Middle frontal gyrus (tissue), 1 donor: ENCODE results near the gene WEE1.
A peak's percentile ranks its signal among the peaks of the same experiment; 100 is the strongest.
"Not testable (repeated sequence)": the region's sequence is repeated elsewhere in the genome, so short reads cannot be mapped to it uniquely, and the experiment has no call there.

Source experiments
- DNase-seq: peaks from one replicate; pipeline ENCODE4 v3.0.0-alpha.2; 2015; ENCODE audit warnings: low spot score; ENCODE audit errors: extremely low spot score

WEE1 gene

GRCh38 chr11:9573052-9573774 lies at the start of gene WEE1:
Gene WEE1 (plus strand): TSS chr11:9573670. CDS start chr11:9573934, 264 bp downstream.
- DNase-seq, result peak; percentile 83

DNA sequence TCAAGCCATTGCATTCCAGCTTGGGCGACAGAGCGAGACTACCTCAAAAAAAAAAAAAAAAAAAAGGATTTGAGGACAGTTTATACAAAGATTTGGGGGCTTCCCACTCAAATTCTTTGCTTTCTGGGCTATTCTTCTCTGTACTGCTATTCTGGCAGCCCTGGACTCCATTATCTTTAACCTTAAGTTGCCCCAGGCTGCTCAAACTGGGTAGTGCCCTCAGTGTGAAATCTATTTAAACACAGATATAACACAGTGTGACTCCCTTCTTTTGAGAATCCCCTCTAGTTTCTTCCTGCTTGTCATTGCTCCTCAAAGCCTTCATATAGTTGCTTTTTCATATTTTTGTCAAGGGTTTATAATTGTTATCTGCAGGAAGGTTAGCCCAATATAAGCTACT lies 49.5 kb upstream of the WEE1 start:
- no peak for DNase-seq

- no peak for DNase-seq
Observed at GRCh38 chr11:9525116-9525515, 48.4 kb upstream of the WEE1 start.

DNA sequence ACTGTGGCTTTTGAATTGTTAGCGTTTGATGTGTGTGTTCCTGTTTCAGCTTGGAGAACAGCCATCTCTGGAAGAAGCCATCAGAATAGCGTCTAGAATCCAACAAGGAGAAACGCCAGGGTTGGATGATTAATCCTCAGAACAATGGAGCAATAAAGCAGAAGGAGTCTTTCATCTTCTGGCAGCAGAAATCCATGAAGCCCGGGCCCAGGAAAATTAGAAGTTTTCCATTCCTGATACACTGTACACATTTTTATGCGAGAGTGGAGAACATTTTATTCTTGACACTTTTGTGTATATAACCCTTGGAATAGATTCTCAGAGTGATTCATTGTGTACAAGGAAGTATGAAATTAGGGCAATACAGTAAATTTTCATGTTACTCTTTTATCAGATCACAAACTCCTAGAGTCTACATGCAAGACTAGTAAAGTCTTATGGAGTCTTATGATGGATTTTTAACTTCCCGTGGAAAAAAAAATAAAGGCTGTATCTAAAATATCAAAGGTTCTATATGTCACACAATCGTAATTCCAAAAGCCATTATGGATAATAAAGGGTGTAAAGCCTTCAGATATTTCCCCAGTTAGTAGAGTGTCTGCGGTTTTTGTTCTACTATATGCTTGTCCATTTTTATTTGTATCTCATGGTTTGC lies 45.9 kb upstream of the WEE1 start:
- no peak for DNase-seq

GRCh38 chr11:9528136-9528501 lies 45.4 kb upstream of the WEE1 start:
- DNase-seq, result no peak

- no peak for DNase-seq
Observed at GRCh38 chr11:9528573-9529333, 44.7 kb upstream of the WEE1 start.

DNA sequence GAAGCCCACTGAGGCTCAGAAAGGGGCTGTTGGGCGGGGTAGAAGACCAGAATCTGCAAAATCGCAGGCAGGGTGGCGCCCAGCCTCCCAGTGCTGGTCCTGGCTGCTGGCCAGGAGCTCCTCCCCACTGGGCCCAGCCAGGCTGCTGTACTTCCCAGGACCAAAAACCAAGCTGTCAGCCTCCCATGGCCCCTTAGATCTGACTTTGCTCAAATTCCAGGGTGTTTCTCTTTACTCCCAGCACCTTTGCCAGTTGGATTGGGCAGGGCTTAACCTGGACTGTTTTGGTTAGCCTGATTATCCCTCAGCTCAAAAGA lies 44.2 kb upstream of the WEE1 start:
- DNase-seq, result no peak

DNA sequence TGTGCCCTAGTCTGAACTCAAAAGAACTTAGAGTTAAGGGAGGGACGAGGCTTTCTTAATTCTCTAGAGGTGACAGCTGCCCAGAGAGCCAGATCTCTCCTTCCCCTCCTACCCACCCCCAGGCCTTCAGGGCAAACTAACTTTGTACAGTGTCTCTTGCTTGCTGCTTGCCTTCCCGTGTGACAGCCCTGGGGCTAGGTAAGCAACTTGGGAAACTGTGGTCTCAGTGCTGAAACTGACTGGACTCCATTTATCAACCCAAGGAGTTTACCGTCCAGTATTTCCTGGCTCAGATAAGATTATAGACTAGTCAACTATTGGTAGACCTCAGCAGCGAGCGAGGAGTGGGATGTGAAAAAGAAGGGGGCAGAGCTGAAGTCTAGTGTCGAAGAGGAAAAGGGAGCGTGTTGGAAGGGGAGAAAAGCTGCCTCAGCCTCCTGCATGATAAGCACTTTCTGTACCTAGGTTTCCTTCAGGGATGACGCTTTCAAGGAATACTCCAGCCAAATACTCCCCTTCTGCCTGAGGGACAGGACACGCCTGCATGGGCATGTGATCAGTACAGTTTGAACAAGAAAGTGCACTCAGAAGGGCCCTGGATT lies 43.3 kb upstream of the WEE1 start:
- no peak for DNase-seq

GRCh38 chr11:9530901-9531625 lies 42.4 kb upstream of the WEE1 start:
- no peak for DNase-seq

GRCh38 chr11:9533058-9533457 lies 40.4 kb upstream of the WEE1 start:
- DNase-seq, result no peak

GRCh38 chr11:9533736-9534473 lies 39.6 kb upstream of the WEE1 start:
- DNase-seq, result no peak

DNA sequence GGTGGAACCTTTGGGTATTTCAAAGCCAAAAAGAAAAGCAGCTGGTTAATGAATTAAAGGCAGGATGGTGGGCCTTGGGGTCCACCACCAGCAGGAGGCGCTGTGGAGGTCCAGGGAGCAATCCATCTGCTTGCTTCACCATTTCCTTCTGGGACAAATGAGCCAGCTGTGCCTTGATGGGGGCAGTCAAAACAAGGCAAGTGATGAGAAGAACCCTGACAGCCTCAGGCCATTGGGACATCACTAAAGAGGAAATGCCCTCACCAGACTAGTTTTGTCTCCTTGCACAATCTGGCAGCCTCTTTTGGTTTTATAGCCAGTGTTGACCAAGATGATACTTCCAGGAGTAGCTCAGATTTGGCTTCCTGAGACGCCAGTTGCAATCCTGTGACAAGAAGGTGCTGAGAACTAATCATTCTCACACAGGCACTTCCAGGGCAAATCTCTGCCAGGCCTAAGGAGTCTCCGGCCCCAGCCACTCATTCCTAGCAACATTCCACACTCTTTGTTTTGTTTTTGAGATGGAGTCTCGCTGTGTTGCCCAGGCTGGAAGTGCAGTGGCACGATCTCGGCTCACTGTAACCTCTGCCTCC lies 38.2 kb upstream of the WEE1 start:
- no peak for DNase-seq

GRCh38 chr11:9538548-9538947 lies 34.9 kb upstream of the WEE1 start:
- DNase-seq, result no peak

DNA sequence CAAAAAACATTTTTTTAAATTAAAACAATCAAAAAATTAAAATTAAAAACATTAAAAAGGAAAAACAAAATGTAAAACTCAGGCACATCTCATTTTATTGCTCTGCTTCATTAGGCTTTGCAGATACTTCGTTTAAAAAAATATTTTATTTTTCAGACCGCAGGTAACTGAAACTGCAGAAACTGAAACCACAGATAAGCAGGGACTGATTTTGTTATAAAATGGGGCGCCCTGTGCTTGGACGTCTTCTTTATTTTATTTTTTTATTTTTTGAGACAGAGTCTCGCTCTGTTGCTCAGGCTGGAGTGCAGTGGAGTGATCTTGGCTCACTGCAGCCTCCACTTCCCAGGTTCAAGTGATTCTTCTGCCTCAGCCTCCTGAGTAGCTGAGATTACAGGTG lies 24.3 kb upstream of the WEE1 start:
- not testable (repeated sequence) for DNase-seq

DNA sequence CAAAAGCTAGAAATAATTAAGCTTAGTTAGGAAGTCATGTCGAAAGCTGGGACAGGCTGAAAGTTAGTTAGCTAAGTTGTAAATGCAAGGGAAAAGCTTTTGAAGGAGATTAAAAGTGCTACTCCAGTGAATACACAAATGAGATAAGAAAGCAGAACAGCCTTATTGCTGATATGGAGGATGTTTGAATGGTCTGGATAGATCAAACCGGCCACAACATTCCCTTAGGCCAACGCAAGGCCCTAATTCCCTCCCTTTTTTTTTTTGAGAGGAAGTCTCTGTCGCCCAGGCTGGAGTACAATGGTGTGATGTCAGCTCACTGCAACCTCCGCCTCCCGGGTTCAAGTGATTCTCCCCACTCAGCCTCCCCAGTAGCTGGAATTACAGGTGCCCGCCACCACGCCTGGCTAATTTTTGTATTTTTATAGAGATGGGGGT lies 23.3 kb upstream of the WEE1 start:
- DNase-seq, result no peak

DNA sequence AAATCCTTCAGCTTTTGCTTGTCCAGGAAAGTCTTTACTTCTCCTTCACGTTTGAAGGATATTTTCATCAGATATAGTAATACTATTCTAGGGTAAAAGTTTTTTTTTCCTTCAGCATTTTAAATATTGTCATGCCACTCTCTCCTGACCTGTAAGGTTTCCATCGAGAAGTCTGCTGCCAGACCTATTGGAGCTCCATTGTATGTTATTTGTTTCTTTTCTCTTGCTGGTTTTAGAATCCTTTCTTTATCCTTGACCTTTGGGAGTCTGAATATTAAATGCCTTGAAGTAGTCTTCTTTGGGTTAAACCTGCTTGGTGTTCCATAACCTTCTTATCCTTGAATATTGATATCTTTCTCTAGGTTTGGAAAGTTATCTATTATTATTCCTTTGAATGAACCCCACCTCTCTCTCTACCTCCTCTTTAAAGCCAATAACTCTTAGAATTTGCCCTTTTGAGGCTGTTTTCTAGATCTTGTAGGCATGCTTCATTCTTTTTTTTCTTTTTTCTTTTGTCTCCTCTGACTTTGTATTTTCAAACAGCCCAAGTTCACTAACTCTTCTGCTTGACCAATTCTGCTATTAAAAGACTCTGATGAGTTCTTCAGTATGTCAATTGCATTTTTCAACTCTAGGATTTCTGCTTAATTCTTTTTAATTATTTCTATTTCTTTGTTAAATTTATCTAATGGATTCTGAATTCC lies 12.0 kb upstream of the WEE1 start:
- DNase-seq, result no peak

- DNase-seq, result no peak
Observed at GRCh38 chr11:9562716-9563115, 10.8 kb upstream of the WEE1 start.

GRCh38 chr11:9563196-9563730 lies 10.2 kb upstream of the WEE1 start:
- no peak for DNase-seq

GRCh38 chr11:9565822-9566560 lies 7.5 kb upstream of the WEE1 start:
- DNase-seq, result no peak
